K562 (cell line): ENCODE measurements around the gene SLX9. TPM values are rescaled to one million over a fixed set of nuclear protein-coding genes. Genes with fewer than 3 reads are reported as not detected.

Experiments used
- CBFB ChIP-seq: sonication (generic); formaldehyde crosslinking; IDR thresholded peaks from 2 replicates; pipeline ENCODE4 v1.4.0; 2020; ENCODE audit warnings: mild to moderate bottlenecking, missing genetic modification reagents
- CHD4 ChIP-seq: fragments of 200-600 bp; sonication (generic); IDR thresholded peaks from 3 replicates; pipeline ENCODE4 v1.6.1; 2012; ENCODE audit warnings: low read depth, mild to moderate bottlenecking, mixed read lengths, low read length, inconsistent platforms; ENCODE audit not compliant: insufficient read depth, insufficient replicate concordance, poor library complexity, severe bottlenecking
- ETV1 ChIP-seq: fragments of 450-650 bp; conservative IDR thresholded peaks from 2 replicates; pipeline ENCODE4 v1.6.1; 2016; ENCODE audit warnings: missing genetic modification characterization, control low read depth, low read depth, missing compliant biosample characterization
- MAZ ChIP-seq, 2 experiments: fragments of 450-650 bp in 1 of 2; sonication (generic) in 1 of 2; formaldehyde crosslinking; IDR thresholded peaks in 1 of 2; conservative IDR thresholded peaks in 1 of 2; 2 replicates each; pipeline versions ENCODE4 v1.4.0 to v1.5.0; 2020; ENCODE audit warnings: mild to moderate bottlenecking in 1 of 2, missing genetic modification reagents in 1 of 2
- MNT ChIP-seq, 2 experiments: fragments of 450-650 bp; conservative IDR thresholded peaks; 2 replicates each; pipeline ENCODE4 v1.6.1; 2017; ENCODE audit warnings: mild to moderate bottlenecking in 2 of 2, moderate library complexity in 2 of 2
- NONO ChIP-seq, 2 experiments: fragments of 200-400 bp in 1 of 2; fragments of 450-650 bp in 1 of 2; formaldehyde crosslinking in 1 of 2; IDR thresholded peaks; 2 replicates each; pipeline ENCODE4 v1.6.1; 2017; ENCODE audit warnings: low read depth in 2 of 2, mild to moderate bottlenecking in 2 of 2, moderate library complexity in 2 of 2, low read length in 1 of 2
- RBM34 ChIP-seq: fragments of 200-400 bp; formaldehyde crosslinking; IDR thresholded peaks from 2 replicates; pipeline ENCODE4 v1.6.1; 2018; ENCODE audit warnings: low read length, borderline replicate concordance; ENCODE audit not compliant: insufficient read depth
- RFX7 ChIP-seq: fragments of 250-450 bp; sonication (Bioruptor Pico); IDR thresholded peaks from 2 replicates; pipeline ENCODE4 v1.5.1; 2021; ENCODE audit warnings: mild to moderate bottlenecking
- ZC3H4 ChIP-seq: sonication (generic); formaldehyde crosslinking; IDR thresholded peaks from 2 replicates; pipeline ENCODE4 v1.9.0; 2021; ENCODE audit warnings: missing genetic modification reagents, borderline replicate concordance
- ZNF274 ChIP-seq: IDR thresholded peaks from 2 replicates; pipeline ENCODE4 v1.6.1; 2011; ENCODE audit warnings: low read depth, mild to moderate bottlenecking, low read length, moderate library complexity, borderline replicate concordance
- ZNF280B ChIP-seq: fragments of 250-450 bp; sonication (Bioruptor Pico); IDR thresholded peaks from 2 replicates; pipeline ENCODE4 v1.5.1; 2021; ENCODE audit warnings: mild to moderate bottlenecking
- polyA plus RNA-seq, 8 experiments: library from polyadenylated mRNA; depleted of rRNA in 4 of 8; stranded (reverse) in 5 of 8; unstranded in 3 of 8; fragments of >200 nt; fragmentation: Nextera tagmentation in 2 of 8; fragmentation: Illumina TruSeq in 1 of 8; extraction: Ambion mirVana in 2 of 8; extraction: Trizol in 1 of 8; gene quantifications; 2 replicates each; pipeline versions ENCODE4 v1.2.1 to v1.2.3, GENCODE V29; 2011 to 2014; ENCODE audit warnings: inconsistent platforms in 1 of 8, missing spikeins in 1 of 8
- total RNA-seq, 7 experiments: library from RNA; depleted of rRNA in 6 of 7; stranded (reverse); fragments of >200 nt in 6 of 7; fragmentation: Illumina TruSeq in 2 of 7; extraction: Trizol in 2 of 7; gene quantifications; 2 replicates each; pipeline versions ENCODE4 v1.2.1 to v1.2.3, GENCODE V29; 2011 to 2021; ENCODE audit warnings: low replicate concordance in 1 of 7
- TF ChIP-seq, protein P1 (sequence below): sonication (generic); formaldehyde crosslinking; IDR thresholded peaks from 2 replicates; pipeline ENCODE4 v1.8.1; 2023; ENCODE audit warnings: mild to moderate bottlenecking, missing genetic modification reagents
- TF ChIP-seq, protein P2 (sequence below): conservative IDR thresholded peaks from 2 replicates; pipeline ENCODE4 v1.6.1; 2011; ENCODE audit warnings: low read depth, mild to moderate bottlenecking, low read length; ENCODE audit not compliant: control insufficient read depth
- TF ChIP-seq, protein P3 (sequence below): fragments of 450-650 bp; formaldehyde crosslinking; IDR thresholded peaks from 2 replicates; pipeline ENCODE4 v1.4.0; 2022; ENCODE audit warnings: mild to moderate bottlenecking, moderate library complexity
- TF ChIP-seq, protein P4 (sequence below): sonication (generic); formaldehyde crosslinking; IDR thresholded peaks from 2 replicates; pipeline ENCODE4 v1.8.0; 2022; ENCODE audit warnings: mild to moderate bottlenecking, missing genetic modification reagents

The SLX9 gene
- total and polyA plus RNA-seq, 9 of the 15 experiments (the other 6 are each of a cell fraction or from before 2014, with no cell fraction given) = 1.2 to 75.5 (median 16.5) TPM

DNA sequence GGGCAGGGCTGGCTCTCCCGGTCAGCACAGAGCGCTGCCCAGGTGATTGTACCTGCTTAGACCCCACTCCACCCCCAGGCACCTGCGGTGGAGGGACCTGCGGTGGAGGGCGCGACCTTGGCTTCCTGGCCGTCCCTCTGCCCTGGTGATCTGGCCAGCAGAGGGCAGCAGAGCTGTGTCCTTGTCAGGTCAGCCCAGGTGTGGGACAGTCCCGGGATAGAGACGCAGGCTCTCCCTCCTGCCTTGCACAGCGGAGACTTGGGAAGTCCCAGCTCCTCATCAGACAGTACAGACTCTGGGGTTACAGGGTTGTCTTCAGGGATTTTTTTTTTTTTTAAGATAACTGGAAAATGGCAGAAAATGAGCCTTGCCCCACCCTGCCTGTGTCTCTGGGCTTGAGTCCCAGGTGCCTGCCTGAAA, 10.0 kb downstream of the SLX9 start (continued):
- no peak for TF ChIP-seq RFX7
- TF ChIP-seq, protein P1, sequence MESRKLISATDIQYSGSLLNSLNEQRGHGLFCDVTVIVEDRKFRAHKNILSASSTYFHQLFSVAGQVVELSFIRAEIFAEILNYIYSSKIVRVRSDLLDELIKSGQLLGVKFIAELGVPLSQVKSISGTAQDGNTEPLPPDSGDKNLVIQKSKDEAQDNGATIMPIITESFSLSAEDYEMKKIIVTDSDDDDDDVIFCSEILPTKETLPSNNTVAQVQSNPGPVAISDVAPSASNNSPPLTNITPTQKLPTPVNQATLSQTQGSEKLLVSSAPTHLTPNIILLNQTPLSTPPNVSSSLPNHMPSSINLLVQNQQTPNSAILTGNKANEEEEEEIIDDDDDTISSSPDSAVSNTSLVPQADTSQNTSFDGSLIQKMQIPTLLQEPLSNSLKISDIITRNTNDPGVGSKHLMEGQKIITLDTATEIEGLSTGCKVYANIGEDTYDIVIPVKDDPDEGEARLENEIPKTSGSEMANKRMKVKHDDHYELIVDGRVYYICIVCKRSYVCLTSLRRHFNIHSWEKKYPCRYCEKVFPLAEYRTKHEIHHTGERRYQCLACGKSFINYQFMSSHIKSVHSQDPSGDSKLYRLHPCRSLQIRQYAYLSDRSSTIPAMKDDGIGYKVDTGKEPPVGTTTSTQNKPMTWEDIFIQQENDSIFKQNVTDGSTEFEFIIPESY (CRISPR knock-in tag) = peak; percentile 59; the same call in 1 of the 2 replicates
- no peak for TF ChIP-seq NONO (IDR thresholded peaks at IDR 0.05; ENCODE audit: low read depth in 2 of 2, low read length in 1 of 2)
- TF ChIP-seq, protein P2, sequence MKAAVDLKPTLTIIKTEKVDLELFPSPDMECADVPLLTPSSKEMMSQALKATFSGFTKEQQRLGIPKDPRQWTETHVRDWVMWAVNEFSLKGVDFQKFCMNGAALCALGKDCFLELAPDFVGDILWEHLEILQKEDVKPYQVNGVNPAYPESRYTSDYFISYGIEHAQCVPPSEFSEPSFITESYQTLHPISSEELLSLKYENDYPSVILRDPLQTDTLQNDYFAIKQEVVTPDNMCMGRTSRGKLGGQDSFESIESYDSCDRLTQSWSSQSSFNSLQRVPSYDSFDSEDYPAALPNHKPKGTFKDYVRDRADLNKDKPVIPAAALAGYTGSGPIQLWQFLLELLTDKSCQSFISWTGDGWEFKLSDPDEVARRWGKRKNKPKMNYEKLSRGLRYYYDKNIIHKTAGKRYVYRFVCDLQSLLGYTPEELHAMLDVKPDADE = peak; percentile 54; the same call in 1 of the 2 replicates
- TF ChIP-seq MNT (conservative IDR thresholded peaks at IDR 0.05) = no peak
- TF ChIP-seq, protein P3, sequence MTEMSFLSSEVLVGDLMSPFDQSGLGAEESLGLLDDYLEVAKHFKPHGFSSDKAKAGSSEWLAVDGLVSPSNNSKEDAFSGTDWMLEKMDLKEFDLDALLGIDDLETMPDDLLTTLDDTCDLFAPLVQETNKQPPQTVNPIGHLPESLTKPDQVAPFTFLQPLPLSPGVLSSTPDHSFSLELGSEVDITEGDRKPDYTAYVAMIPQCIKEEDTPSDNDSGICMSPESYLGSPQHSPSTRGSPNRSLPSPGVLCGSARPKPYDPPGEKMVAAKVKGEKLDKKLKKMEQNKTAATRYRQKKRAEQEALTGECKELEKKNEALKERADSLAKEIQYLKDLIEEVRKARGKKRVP (CRISPR knock-in tag) = no peak
- TF ChIP-seq CHD4 = no peak
- TF ChIP-seq ZNF274 = no peak
- peak; percentile 20; the same call in 1 of the 2 replicates for TF ChIP-seq ETV1 (tag)
- peak in 1 of 2 experiments; percentile 57; a peak in 1 of 4 replicates for TF ChIP-seq MAZ (CRISPR knock-in tag; conservative IDR thresholded peaks at IDR 0.05 in 1 of 2, IDR thresholded peaks at IDR 0.05 in 1 of 2)
- 0 out of 2 replicates have a peak, but pooled peaks have one; percentile 59 for TF ChIP-seq CBFB (CRISPR knock-in tag)
- TF ChIP-seq, protein P4, sequence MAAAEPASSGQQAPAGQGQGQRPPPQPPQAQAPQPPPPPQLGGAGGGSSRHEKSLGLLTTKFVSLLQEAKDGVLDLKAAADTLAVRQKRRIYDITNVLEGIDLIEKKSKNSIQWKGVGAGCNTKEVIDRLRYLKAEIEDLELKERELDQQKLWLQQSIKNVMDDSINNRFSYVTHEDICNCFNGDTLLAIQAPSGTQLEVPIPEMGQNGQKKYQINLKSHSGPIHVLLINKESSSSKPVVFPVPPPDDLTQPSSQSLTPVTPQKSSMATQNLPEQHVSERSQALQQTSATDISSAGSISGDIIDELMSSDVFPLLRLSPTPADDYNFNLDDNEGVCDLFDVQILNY (CRISPR knock-in tag) = no peak
- TF ChIP-seq ZC3H4 (CRISPR knock-in tag) = no peak
- no peak for TF ChIP-seq RBM34
- no peak for TF ChIP-seq ZNF280B (CRISPR knock-in tag)
